HCT116 (cell line): ENCODE data around the gene PALM2AKAP2. TPM values are rescaled to one million over a fixed set of nuclear protein-coding genes. Genes with fewer than 3 reads are reported as not detected.

ENCODE experiments used
- ATAC-seq: fragments of 200-7000 bp; cut with Tn5 transposase; 2 replicates; pipeline ENCODE4 v1.9.1; 2020; ENCODE audit warnings: mild to moderate bottlenecking, moderate library complexity
- BruUV-seq: library from RNA; stranded (reverse); fragments of 400-500 nt; replicated peaks from 2 replicates; lab custom pipeline; 2021; lab: Mats Ljungman, UMichigan
- CTCF ChIA-PET: fragments of 300-600 bp; sonication (Branson Sonifier 250); formaldehyde crosslinking; loops from one replicate; lab custom pipeline; 2021; ENCODE audit warnings: antibody characterized with exemption; lab: Charles Lee
- POLR2A ChIA-PET: fragments of 300-600, 350-600 bp; sonication (Branson Sonifier 250); formaldehyde crosslinking; loops from one replicate; lab custom pipeline; 2021; ENCODE audit warnings: antibody characterized with exemption; lab: Charles Lee
- RAD21 ChIA-PET, 2 experiments: fragments of 300-600 bp; sonication (Branson Sonifier 250); formaldehyde crosslinking; loops; one replicate each; lab custom pipeline; 2023; ENCODE audit warnings: low total read pairs in 2 of 2; ENCODE audit not compliant: uncharacterized antibody in 2 of 2, unreplicated experiment in 2 of 2, low non-redundant PET in 1 of 2; lab: Charles Lee
- DNase-seq: peaks from one replicate; pipeline ENCODE4 v3.0.0-alpha.2; 2010; ENCODE audit warnings: low read depth, low spot score
- H2AFZ ChIP-seq: fragments of 200-600 bp; shearing (Covaris generic), sonication (generic); 2 replicates; pipeline ENCODE4 v1.6.1; 2017; ENCODE audit warnings: low read depth, mixed run types, mixed read lengths, antibody characterized with exemption, low read length; ENCODE audit not compliant: poor library complexity, severe bottlenecking
- H3K27ac ChIP-seq: 2 replicates; pipeline ENCODE4 v1.5.1; 2012; ENCODE audit warnings: low read depth, low read length
- H3K27me3 ChIP-seq: fragments of 200-600 bp; sonication (generic); 2 replicates; pipeline ENCODE4 v1.6.1; 2016; ENCODE audit warnings: mixed run types, low read length, mixed read lengths; ENCODE audit not compliant: insufficient read depth
- H3K36me3 ChIP-seq, 2 experiments: fragments of 200-500 bp in 1 of 2; fragments of 200-600 bp in 1 of 2; sonication (Bioruptor generic) in 1 of 2; sonication (generic) in 1 of 2; 2 replicates each; pipeline versions ENCODE4 v1.5.1 to v1.6.1; 2014 to 2016; ENCODE audit warnings: low read length in 2 of 2, inconsistent platforms in 1 of 2, mixed read lengths in 1 of 2, mixed run types in 1 of 2; ENCODE audit not compliant: insufficient read depth in 2 of 2, control insufficient read depth in 1 of 2
- H3K4me1 ChIP-seq, 2 experiments: fragments of 200-600 bp in 1 of 2; sonication (generic) in 1 of 2; 2 replicates each; pipeline versions ENCODE4 v1.5.1 to v1.6.1; 2012 to 2017; ENCODE audit warnings: low read length in 2 of 2, inconsistent platforms in 1 of 2, mild to moderate bottlenecking in 1 of 2, mixed read lengths in 1 of 2, mixed run types in 1 of 2, moderate library complexity in 1 of 2; ENCODE audit not compliant: insufficient read depth in 2 of 2, control insufficient read depth in 1 of 2
- H3K4me2 ChIP-seq: fragments of 200-600 bp; sonication (generic); 2 replicates; pipeline ENCODE4 v1.6.1; 2017; ENCODE audit warnings: mixed run types, low read length, mixed read lengths
- H3K4me3 ChIP-seq, 2 experiments: fragments of 200-600 bp in 1 of 2; sonication (generic) in 1 of 2; replicated peaks in 1 of 2; 2 replicates each; pipeline ENCODE4 v1.5.1; 2011 to 2016; ENCODE audit warnings: low read length in 2 of 2, control low read depth in 1 of 2, low read depth in 1 of 2, mild to moderate bottlenecking in 1 of 2, mixed read lengths in 1 of 2, mixed run types in 1 of 2
- H3K79me2 ChIP-seq: fragments of 200-600 bp; sonication (generic); 2 replicates; pipeline ENCODE4 v1.6.1; 2017; ENCODE audit warnings: mild to moderate bottlenecking, mixed run types, low read length, moderate library complexity, mixed read lengths; ENCODE audit not compliant: insufficient read depth
- H3K9ac ChIP-seq: fragments of 200-600 bp; sonication (generic); 2 replicates; pipeline ENCODE4 v1.6.1; 2016; ENCODE audit warnings: low read length, mixed read lengths
- H3K9me2 ChIP-seq: fragments of 200-600 bp; sonication (generic), shearing (Covaris generic); 2 replicates; pipeline ENCODE4 v1.6.1; 2017; ENCODE audit warnings: mixed run types, mild to moderate bottlenecking, moderate library complexity; ENCODE audit not compliant: insufficient read depth
- H3K9me3 ChIP-seq, 2 experiments: fragments of 200-500 bp in 1 of 2; fragments of 200-600 bp in 1 of 2; sonication (Bioruptor generic) in 1 of 2; sonication (generic) in 1 of 2; 2 replicates each; pipeline ENCODE4 v1.6.1; 2014 to 2017; ENCODE audit warnings: low read length in 2 of 2, mixed read lengths in 2 of 2, inconsistent platforms in 1 of 2, low read depth in 1 of 2, mild to moderate bottlenecking in 1 of 2, mixed run types in 1 of 2, moderate library complexity in 1 of 2; ENCODE audit not compliant: control insufficient read depth in 1 of 2, insufficient read depth in 1 of 2
- H4K20me1 ChIP-seq: fragments of 200-600 bp; sonication (generic), shearing (Covaris generic); 2 replicates; pipeline ENCODE4 v1.6.1; 2017; ENCODE audit warnings: mixed run types, mild to moderate bottlenecking, moderate library complexity; ENCODE audit not compliant: insufficient read depth
- ATF3 ChIP-seq: IDR thresholded peaks from 2 replicates; pipeline ENCODE4 v1.6.1; 2012
- CBX3 ChIP-seq: IDR thresholded peaks from 2 replicates; pipeline ENCODE4 v1.6.1; 2012; ENCODE audit warnings: low read depth
- CEBPB ChIP-seq: IDR thresholded peaks from 2 replicates; pipeline ENCODE4 v1.6.1; 2012; ENCODE audit warnings: low read depth
- CTCF ChIP-seq, 3 experiments: fragments of 200-600 bp in 1 of 3; sonication (generic) in 1 of 3; IDR thresholded peaks in 2 of 3; conservative IDR thresholded peaks in 1 of 3; 2 replicates each; pipeline ENCODE4 v1.5.1; 2012 to 2017; ENCODE audit warnings: low read depth in 2 of 3, low read length in 2 of 3, antibody characterized with exemption in 1 of 3, borderline replicate concordance in 1 of 3, control low read depth in 1 of 3, mild to moderate bottlenecking in 1 of 3, mixed read lengths in 1 of 3, mixed run types in 1 of 3, moderate library complexity in 1 of 3; ENCODE audit not compliant: insufficient read depth in 1 of 3
- EGR1 ChIP-seq: IDR thresholded peaks from 2 replicates; pipeline ENCODE4 v1.6.1; 2012; ENCODE audit warnings: low read depth
- EZH2 ChIP-seq: fragments of 200-600 bp; sonication (generic); IDR thresholded peaks from 2 replicates; pipeline ENCODE4 v1.6.1; 2017; ENCODE audit warnings: antibody characterized with exemption, mixed run types
- JUND ChIP-seq: IDR thresholded peaks from 2 replicates; pipeline ENCODE4 v1.6.1; 2012
- MAX ChIP-seq: IDR thresholded peaks from 2 replicates; pipeline ENCODE4 v1.6.1; 2012
- RAD21 ChIP-seq: IDR thresholded peaks from 2 replicates; pipeline ENCODE4 v1.6.1; 2012; ENCODE audit warnings: low read depth, mild to moderate bottlenecking
- SRF ChIP-seq: IDR thresholded peaks from 2 replicates; pipeline ENCODE4 v1.6.1; 2012; ENCODE audit warnings: low read depth
- YY1 ChIP-seq: IDR thresholded peaks from 2 replicates; pipeline ENCODE4 v1.6.1; 2011; ENCODE audit warnings: low read length, low read depth, moderate library complexity, mild to moderate bottlenecking; ENCODE audit not compliant: insufficient replicate concordance; ENCODE audit errors: extremely low read depth
- ZFX ChIP-seq: fragments of 450-650 bp; IDR thresholded peaks from 2 replicates; pipeline ENCODE4 v1.6.1; 2017
- ZNF274 ChIP-seq: fragments of 200-500 bp; sonication (Bioruptor generic); IDR thresholded peaks from 2 replicates; pipeline ENCODE4 v1.6.1; 2014; ENCODE audit warnings: mild to moderate bottlenecking, low read depth, low read length, inconsistent platforms
- intact Hi-C: fragments of 100-400 bp; cut with micrococcal nuclease; formaldehyde crosslinking; loops from 2 replicates; pipeline ENCODE4 v1.10.0; 2022
- total RNA-seq: library from RNA; stranded (reverse); gene quantifications from one replicate; pipeline ENCODE4 v1.2.1, GENCODE V29; 2021; ENCODE audit not compliant: unreplicated experiment

PALM2AKAP2 gene
- total RNA-seq, 1 experiment from 2014 or later = 0.34 TPM

GRCh38 chr9:109801484-109801883 lies 21.5 kb downstream of the PALM2AKAP2 start:
- no peaks in the 10 kb centered on the region for H3K9me2 ChIP-seq
- H3K9ac ChIP-seq = no peak overlapping the region
- H3K4me3 ChIP-seq = no peak overlapping the region
- TF ChIP-seq RAD21 (no peak), SRF (no peak), EZH2 (no peak)
- intact Hi-C loops = no loop called here
- ChIA-PET CTCF (no interaction called here), RAD21 (no interaction called here), POLR2A (no interaction called here)
- H3K27me3 ChIP-seq = peaks cover 44% of the 10 kb centered on the region
- H4K20me1 ChIP-seq = no peaks in the 10 kb centered on the region
- DNase-seq (no peak), ATAC-seq (no peak)
- no peaks in the 10 kb centered on the region for H3K9me3 ChIP-seq
- BruUV-seq = no TSS peak
- no peak overlapping the region for H3K4me2 ChIP-seq
- H3K27ac ChIP-seq = no peak overlapping the region
- H2AFZ ChIP-seq = no peak overlapping the region
- H3K4me1 ChIP-seq = no peaks in the 10 kb centered on the region
- H3K79me2 ChIP-seq = no peaks in the 10 kb centered on the region
- H3K36me3 ChIP-seq = no peaks in the 10 kb centered on the region

- H3K4me2 ChIP-seq = no peak overlapping the region
- ChIA-PET RAD21 (no interaction called here), CTCF (no interaction called here), POLR2A (no interaction called here)
- no peaks in the 10 kb centered on the region for H3K79me2 ChIP-seq
- H2AFZ ChIP-seq = no peak overlapping the region
- H3K4me3 ChIP-seq = no peak overlapping the region
- no peaks in the 10 kb centered on the region for H3K9me2 ChIP-seq
- no peak for TF ChIP-seq ZNF274
- no peak for TF ChIP-seq JUND
- TF ChIP-seq YY1 = no peak
- no peak for TF ChIP-seq ATF3
- no peak for TF ChIP-seq SRF
- TF ChIP-seq CEBPB = no peak
- TF ChIP-seq EGR1 = no peak
- TF ChIP-seq CTCF (IDR thresholded peaks at IDR 0.05 in 2 of 3, conservative IDR thresholded peaks at IDR 0.05 in 1 of 3; ENCODE audit: borderline replicate concordance in 1 of 3, insufficient read depth in 1 of 3, low read depth in 2 of 3, low read length in 2 of 3) = no peak
- TF ChIP-seq MAX = no peak
- no peak for TF ChIP-seq ZFX
- TF ChIP-seq EZH2 = no peak
- TF ChIP-seq CBX3 = no peak
- H3K36me3 ChIP-seq = no peaks in the 10 kb centered on the region
- no peak overlapping the region for H3K9ac ChIP-seq
- intact Hi-C loops = no loop called here
- no peaks in the 10 kb centered on the region for H3K4me1 ChIP-seq
- no TSS peak for BruUV-seq
- no peaks in the 10 kb centered on the region for H4K20me1 ChIP-seq
- no peak overlapping the region for H3K27ac ChIP-seq
- no peaks in the 10 kb centered on the region for H3K9me3 ChIP-seq
- DNase-seq (no peak), ATAC-seq (no peak)
- H3K27me3 ChIP-seq = peaks cover 44% of the 10 kb centered on the region
These were observed 22.5 kb downstream of the PALM2AKAP2 start for GRCh38 chr9:109802491-109802890.
